Neural progenitor cell (in vitro differentiated cells): ENCODE data around the gene AIF1. TPM values are rescaled to one million over a fixed set of nuclear protein-coding genes. Genes with fewer than 3 reads are reported as not detected.
A peak's percentile ranks its signal among the peaks of the same experiment; 100 is the strongest.

Experiments used
- DNase-seq: peaks from one replicate; pipeline ENCODE4 v3.0.0-alpha.2; 2016; ENCODE audit warnings: low spot score
- H2AFZ ChIP-seq: fragments of 200-600 bp; sonication (generic); replicated peaks from 2 replicates; pipeline ENCODE4 v1.6.1; 2016; ENCODE audit warnings: antibody characterized with exemption
- H3F3A ChIP-seq: fragments of 200-600 bp; sonication (generic); 2 replicates; pipeline ENCODE4 v1.6.1; 2016; ENCODE audit warnings: antibody characterized with exemption, low read depth
- H3K27ac ChIP-seq: fragments of 200-600 bp; sonication (generic); 2 replicates; pipeline ENCODE4 v1.5.1; 2016; ENCODE audit warnings: mild to moderate bottlenecking
- H3K27me3 ChIP-seq: fragments of 200-600 bp; sonication (generic); 2 replicates; pipeline ENCODE4 v1.6.1; 2016; ENCODE audit warnings: mild to moderate bottlenecking, moderate library complexity
- H3K36me3 ChIP-seq: fragments of 200-600 bp; sonication (generic); 2 replicates; pipeline ENCODE4 v1.5.1; 2016
- H3K4me1 ChIP-seq: fragments of 200-600 bp; sonication (generic); 2 replicates; pipeline ENCODE4 v1.6.1; 2016; ENCODE audit warnings: mixed run types
- H3K4me2 ChIP-seq: fragments of 200-600 bp; sonication (generic); 2 replicates; pipeline ENCODE4 v1.6.1; 2016
- H3K4me3 ChIP-seq: fragments of 200-600 bp; sonication (generic); 2 replicates; pipeline ENCODE4 v1.5.1; 2016
- H3K79me2 ChIP-seq: fragments of 200-600 bp; sonication (generic); 2 replicates; pipeline ENCODE4 v1.6.1; 2016; ENCODE audit warnings: low read depth
- H3K9ac ChIP-seq: fragments of 200-600 bp; sonication (generic); 2 replicates; pipeline ENCODE4 v1.6.1; 2016
- H3K9me3 ChIP-seq: fragments of 200-600 bp; sonication (generic); 2 replicates; pipeline ENCODE4 v1.5.1; 2016; ENCODE audit warnings: low read depth
- H4K20me1 ChIP-seq: fragments of 200-600 bp; sonication (generic); 2 replicates; pipeline ENCODE4 v1.6.1; 2016; ENCODE audit warnings: low read depth
- H3K27ac Mint-ChIP-seq: 3 replicates; pipeline ENCODE4 v1.8.0; 2021; ENCODE audit warnings: mixed read lengths
- H3K27me3 Mint-ChIP-seq: 2 replicates; pipeline ENCODE4 v1.8.0; 2022; ENCODE audit warnings: low read depth, mild to moderate bottlenecking, inconsistent platforms, moderate library complexity, mixed read lengths; ENCODE audit not compliant: insufficient read depth
- H3K36me3 Mint-ChIP-seq: 3 replicates; pipeline ENCODE4 v1.8.0; 2021; ENCODE audit warnings: mixed read lengths
- H3K4me1 Mint-ChIP-seq: 3 replicates; pipeline ENCODE4 v1.8.0; 2021; ENCODE audit warnings: mixed read lengths
- H3K4me3 Mint-ChIP-seq: 3 replicates; pipeline ENCODE4 v1.8.0; 2021; ENCODE audit warnings: mild to moderate bottlenecking, moderate library complexity, mixed read lengths
- H3K9me3 Mint-ChIP-seq: 3 replicates; pipeline ENCODE4 v1.8.0; 2020; ENCODE audit warnings: mixed read lengths
- CTCF ChIP-seq: fragments of 200-600 bp; sonication (generic); IDR thresholded peaks from 2 replicates; pipeline ENCODE4 v1.5.1; 2017; ENCODE audit warnings: antibody characterized with exemption, mild to moderate bottlenecking
- EZH2 ChIP-seq: fragments of 200-600 bp; sonication (generic); IDR thresholded peaks from 2 replicates; pipeline ENCODE4 v1.6.1; 2017; ENCODE audit warnings: antibody characterized with exemption, mild to moderate bottlenecking, moderate library complexity
- EZH2phosphoT487 ChIP-seq: fragments of 200-600 bp; sonication (generic); IDR thresholded peaks from 2 replicates; pipeline ENCODE4 v1.6.1; 2017; ENCODE audit warnings: antibody characterized with exemption
- total RNA-seq: library from RNA; depleted of rRNA; stranded (reverse); fragments of >200 nt; gene quantifications from 2 replicates; pipeline ENCODE4 v1.2.3, GENCODE V29; 2015; ENCODE audit warnings: low replicate concordance

Gene AIF1
- total RNA-seq, 1 donor from 2014 or later = not detected

- no peaks in the 10 kb centered on the region for H3K9me3 Mint-ChIP-seq
- no peaks in the 10 kb centered on the region for H3K36me3 Mint-ChIP-seq
- no peak overlapping the region for H3K4me3 ChIP-seq
Measured at GRCh38 chr6:31569861-31570536, 45.0 kb upstream of the AIF1 start.

GRCh38 chr6:31572041-31572911 is 42.8 kb upstream of the AIF1 start, which contains the start of gene LTA:
Gene LTA, plus strand, starts transcription at chr6:31572289. Its CDS starts 454 bp downstream, at chr6:31572743.
- Histone ChIP-seq H3K79me2 (no peaks in the 10 kb centered on the region), H2AFZ (no peak within 1 kb of the TSS), H3K27ac (no peak within 1 kb of the TSS), H3K9me3 (no peaks in the 10 kb centered on the region), H3K4me3 (no peak within 1 kb of the TSS), H3K4me1 (peaks cover 6% of the 10 kb centered on the region), H3F3A (no peaks in the 10 kb centered on the region), H3K36me3 (no peaks in the 10 kb centered on the region), H4K20me1 (no peaks in the 10 kb centered on the region), H3K27me3 (no peaks in the 10 kb centered on the region), H3K9ac (no peak within 1 kb of the TSS), H3K4me2 (no peak within 1 kb of the TSS)
- H3K27ac Mint-ChIP-seq = no peak within 1 kb of the TSS
- H3K4me3 Mint-ChIP-seq = no peak within 1 kb of the TSS
- peaks cover 15% of the 10 kb centered on the region for H3K4me1 Mint-ChIP-seq
- no peaks in the 10 kb centered on the region for H3K9me3 Mint-ChIP-seq
- DNase-seq = no peak
- H3K27me3 Mint-ChIP-seq = peaks cover 17% of the 10 kb centered on the region
- TF ChIP-seq CTCF (no peak), EZH2phosphoT487 (no peak), EZH2 (no peak)
- no peaks in the 10 kb centered on the region for H3K36me3 Mint-ChIP-seq

More at GRCh38 chr6:31569861-31570536, 45.0 kb upstream of the AIF1 start:
- Histone ChIP-seq H3K27ac (no peak overlapping the region), H3F3A (no peaks in the 10 kb centered on the region), H2AFZ (no peak overlapping the region), H3K4me1 (peaks cover 6% of the 10 kb centered on the region), H3K79me2 (no peaks in the 10 kb centered on the region), H3K9ac (no peak overlapping the region), H3K4me2 (no peak overlapping the region), H3K27me3 (no peaks in the 10 kb centered on the region), H3K36me3 (no peaks in the 10 kb centered on the region), H3K9me3 (no peaks in the 10 kb centered on the region), H4K20me1 (no peaks in the 10 kb centered on the region)
- TF ChIP-seq EZH2phosphoT487 (no peak), CTCF (no peak), EZH2 (no peak)
- no peak for DNase-seq
- Mint-ChIP-seq H3K4me3 (no peak overlapping the region), H3K4me1 (peaks cover 15% of the 10 kb centered on the region), H3K27ac (no peak overlapping the region), H3K27me3 (peaks cover 14% of the 10 kb centered on the region)

- Histone ChIP-seq H4K20me1 (no peaks in the 10 kb centered on the region), H2AFZ (no peak overlapping the region), H3K79me2 (no peaks in the 10 kb centered on the region), H3K27me3 (no peaks in the 10 kb centered on the region), H3K9ac (no peak overlapping the region), H3K4me3 (no peak overlapping the region), H3F3A (no peaks in the 10 kb centered on the region), H3K36me3 (no peaks in the 10 kb centered on the region), H3K4me2 (no peak overlapping the region), H3K9me3 (no peaks in the 10 kb centered on the region), H3K27ac (no peak overlapping the region), H3K4me1 (peaks cover 5% of the 10 kb centered on the region)
- Mint-ChIP-seq H3K36me3 (no peaks in the 10 kb centered on the region), H3K4me1 (peaks cover 4% of the 10 kb centered on the region), H3K27me3 (peaks cover 20% of the 10 kb centered on the region), H3K9me3 (no peaks in the 10 kb centered on the region), H3K4me3 (peak overlapping the region; percentile 24), H3K27ac (no peak overlapping the region)
- TF ChIP-seq EZH2 (no peak), EZH2phosphoT487 (no peak), CTCF (no peak)
- DNase-seq = no peak
Measured at GRCh38 chr6:31573239-31574105, 41.6 kb upstream of the AIF1 start.
